HepG2 (cell line): ENCODE results near the gene COMMD10. TPM values are rescaled to one million over a fixed set of nuclear protein-coding genes. Genes with fewer than 3 reads are reported as not detected.

Source experiments
- EED ChIP-seq: sonication (generic); formaldehyde crosslinking; IDR thresholded peaks from 2 replicates; pipeline ENCODE4 v1.5.0; 2020; ENCODE audit warnings: mild to moderate bottlenecking, missing genetic modification reagents
- FOSL1 ChIP-seq: sonication (generic); formaldehyde crosslinking; IDR thresholded peaks from 2 replicates; pipeline ENCODE4 v1.9.0; 2021; ENCODE audit warnings: missing genetic modification reagents, borderline replicate concordance
- POLR2AphosphoS2 ChIP-seq: IDR thresholded peaks from 2 replicates; pipeline ENCODE4 v1.6.1; 2011; ENCODE audit warnings: low read depth, low read length, improper control_type of control experiment
- PREB ChIP-seq: sonication (generic); formaldehyde crosslinking; IDR thresholded peaks from 2 replicates; pipeline ENCODE4 v1.4.0; 2020; ENCODE audit warnings: missing genetic modification reagents
- ZBTB21 ChIP-seq: sonication (generic); formaldehyde crosslinking; IDR thresholded peaks from 2 replicates; pipeline ENCODE4 v1.4.0; 2020; ENCODE audit warnings: missing genetic modification reagents
- ZEB1 ChIP-seq: IDR thresholded peaks from 2 replicates; pipeline ENCODE4 v1.6.1; 2012; ENCODE audit warnings: mild to moderate bottlenecking, low read depth, inconsistent platforms; ENCODE audit not compliant: insufficient replicate concordance
- ZFY ChIP-seq: sonication (generic); formaldehyde crosslinking; IDR thresholded peaks from 2 replicates; pipeline ENCODE4 v1.4.0; 2020; ENCODE audit warnings: missing genetic modification reagents
- ZNF18 ChIP-seq: sonication (generic); formaldehyde crosslinking; IDR thresholded peaks from 2 replicates; pipeline ENCODE4 v1.8.0; 2022; ENCODE audit warnings: mild to moderate bottlenecking, missing genetic modification reagents; ENCODE audit not compliant: insufficient replicate concordance
- ZSCAN30 ChIP-seq: sonication (generic); formaldehyde crosslinking; IDR thresholded peaks from 2 replicates; pipeline ENCODE4 v1.5.0; 2020; ENCODE audit warnings: mild to moderate bottlenecking, missing genetic modification reagents
- polyA plus RNA-seq, 8 experiments: library from polyadenylated mRNA; depleted of rRNA in 3 of 8; stranded (reverse) in 7 of 8; unstranded in 1 of 8; fragments of >200 nt; fragmentation: Illumina TruSeq in 4 of 8; extraction: Trizol in 4 of 8; gene quantifications; 2 replicates each; pipeline versions ENCODE4 v1.2.1 to v1.2.3, GENCODE V29; 2011 to 2016; ENCODE audit warnings: low read depth in 4 of 8, missing spikeins in 1 of 8, mixed read lengths in 1 of 8; ENCODE audit not compliant: insufficient read depth in 1 of 8
- total RNA-seq, 5 experiments: library from RNA; depleted of rRNA; stranded (reverse); fragments of >200 nt; fragmentation: Illumina TruSeq; extraction: Trizol; gene quantifications; 2 replicates each; pipeline ENCODE4 v1.2.3, GENCODE V29; 2016; ENCODE audit warnings: low read depth in 1 of 5
- TF ChIP-seq, protein P1 (sequence below): sonication (generic); formaldehyde crosslinking; IDR thresholded peaks from 2 replicates; pipeline ENCODE4 v1.4.0; 2020; ENCODE audit warnings: missing genetic modification reagents, borderline replicate concordance
- TF ChIP-seq, protein P2 (sequence below): sonication (generic); formaldehyde crosslinking; IDR thresholded peaks from 2 replicates; pipeline ENCODE4 v1.5.1; 2020; ENCODE audit warnings: missing genetic modification reagents, mild to moderate bottlenecking, borderline replicate concordance
- TF ChIP-seq, protein P3 (sequence below): IDR thresholded peaks from 2 replicates; pipeline ENCODE4 v1.6.1; 2018; ENCODE audit warnings: missing genetic modification reagents, mild to moderate bottlenecking, missing compliant biosample characterization
- TF ChIP-seq, protein P4 (sequence below): sonication (generic); formaldehyde crosslinking; IDR thresholded peaks from 2 replicates; pipeline ENCODE4 v1.5.0; 2020; ENCODE audit warnings: mild to moderate bottlenecking, missing genetic modification reagents, borderline replicate concordance

COMMD10 gene
- total and polyA plus RNA-seq, 2 of the 13 experiments (the other 11 are each of a cell fraction or from before 2014, with no cell fraction given): 16.9 to 39.3 TPM

GRCh38 chr5:116084871-116085715, at the start of gene COMMD10 (continued):
- TF ChIP-seq, protein P1, sequence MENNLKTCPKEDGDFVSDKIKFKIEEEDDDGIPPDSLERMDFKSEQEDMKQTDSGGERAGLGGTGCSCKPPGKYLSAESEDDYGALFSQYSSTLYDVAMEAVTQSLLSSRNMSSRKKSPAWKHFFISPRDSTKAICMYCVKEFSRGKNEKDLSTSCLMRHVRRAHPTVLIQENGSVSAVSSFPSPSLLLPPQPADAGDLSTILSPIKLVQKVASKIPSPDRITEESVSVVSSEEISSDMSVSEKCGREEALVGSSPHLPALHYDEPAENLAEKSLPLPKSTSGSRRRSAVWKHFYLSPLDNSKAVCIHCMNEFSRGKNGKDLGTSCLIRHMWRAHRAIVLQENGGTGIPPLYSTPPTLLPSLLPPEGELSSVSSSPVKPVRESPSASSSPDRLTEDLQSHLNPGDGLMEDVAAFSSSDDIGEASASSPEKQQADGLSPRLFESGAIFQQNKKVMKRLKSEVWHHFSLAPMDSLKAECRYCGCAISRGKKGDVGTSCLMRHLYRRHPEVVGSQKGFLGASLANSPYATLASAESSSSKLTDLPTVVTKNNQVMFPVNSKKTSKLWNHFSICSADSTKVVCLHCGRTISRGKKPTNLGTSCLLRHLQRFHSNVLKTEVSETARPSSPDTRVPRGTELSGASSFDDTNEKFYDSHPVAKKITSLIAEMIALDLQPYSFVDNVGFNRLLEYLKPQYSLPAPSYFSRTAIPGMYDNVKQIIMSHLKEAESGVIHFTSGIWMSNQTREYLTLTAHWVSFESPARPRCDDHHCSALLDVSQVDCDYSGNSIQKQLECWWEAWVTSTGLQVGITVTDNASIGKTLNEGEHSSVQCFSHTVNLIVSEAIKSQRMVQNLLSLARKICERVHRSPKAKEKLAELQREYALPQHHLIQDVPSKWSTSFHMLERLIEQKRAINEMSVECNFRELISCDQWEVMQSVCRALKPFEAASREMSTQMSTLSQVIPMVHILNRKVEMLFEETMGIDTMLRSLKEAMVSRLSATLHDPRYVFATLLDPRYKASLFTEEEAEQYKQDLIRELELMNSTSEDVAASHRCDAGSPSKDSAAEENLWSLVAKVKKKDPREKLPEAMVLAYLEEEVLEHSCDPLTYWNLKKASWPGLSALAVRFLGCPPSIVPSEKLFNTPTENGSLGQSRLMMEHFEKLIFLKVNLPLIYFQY: no peak; the same call in 1 of the 2 replicates
- TF ChIP-seq EED (0 out of 2 replicates have a peak, but pooled peaks have one; percentile 75), POLR2AphosphoS2 (no peak), ZNF18 (CRISPR knock-in tag) (peak; percentile 75), PREB (CRISPR knock-in tag) (no peak), FOSL1 (CRISPR knock-in tag) (no peak), ZEB1 (no peak), ZFY (CRISPR knock-in tag) (peak; percentile 89), ZSCAN30 (CRISPR knock-in tag) (no peak), ZBTB21 (CRISPR knock-in tag) (peak; percentile 46; the same call in 1 of the 2 replicates)
- TF ChIP-seq, protein P2, sequence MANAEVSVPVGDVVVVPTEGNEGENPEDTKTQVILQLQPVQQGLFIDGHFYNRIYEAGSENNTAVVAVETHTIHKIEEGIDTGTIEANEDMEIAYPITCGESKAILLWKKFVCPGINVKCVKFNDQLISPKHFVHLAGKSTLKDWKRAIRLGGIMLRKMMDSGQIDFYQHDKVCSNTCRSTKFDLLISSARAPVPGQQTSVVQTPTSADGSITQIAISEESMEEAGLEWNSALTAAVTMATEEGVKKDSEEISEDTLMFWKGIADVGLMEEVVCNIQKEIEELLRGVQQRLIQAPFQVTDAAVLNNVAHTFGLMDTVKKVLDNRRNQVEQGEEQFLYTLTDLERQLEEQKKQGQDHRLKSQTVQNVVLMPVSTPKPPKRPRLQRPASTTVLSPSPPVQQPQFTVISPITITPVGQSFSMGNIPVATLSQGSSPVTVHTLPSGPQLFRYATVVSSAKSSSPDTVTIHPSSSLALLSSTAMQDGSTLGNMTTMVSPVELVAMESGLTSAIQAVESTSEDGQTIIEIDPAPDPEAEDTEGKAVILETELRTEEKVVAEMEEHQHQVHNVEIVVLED (CRISPR knock-in tag): peak; percentile 82
- TF ChIP-seq, protein P3, sequence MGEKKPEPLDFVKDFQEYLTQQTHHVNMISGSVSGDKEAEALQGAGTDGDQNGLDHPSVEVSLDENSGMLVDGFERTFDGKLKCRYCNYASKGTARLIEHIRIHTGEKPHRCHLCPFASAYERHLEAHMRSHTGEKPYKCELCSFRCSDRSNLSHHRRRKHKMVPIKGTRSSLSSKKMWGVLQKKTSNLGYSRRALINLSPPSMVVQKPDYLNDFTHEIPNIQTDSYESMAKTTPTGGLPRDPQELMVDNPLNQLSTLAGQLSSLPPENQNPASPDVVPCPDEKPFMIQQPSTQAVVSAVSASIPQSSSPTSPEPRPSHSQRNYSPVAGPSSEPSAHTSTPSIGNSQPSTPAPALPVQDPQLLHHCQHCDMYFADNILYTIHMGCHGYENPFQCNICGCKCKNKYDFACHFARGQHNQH (CRISPR knock-in tag): peak; percentile 66; the same call in 1 of the 2 replicates
- TF ChIP-seq, protein P4, sequence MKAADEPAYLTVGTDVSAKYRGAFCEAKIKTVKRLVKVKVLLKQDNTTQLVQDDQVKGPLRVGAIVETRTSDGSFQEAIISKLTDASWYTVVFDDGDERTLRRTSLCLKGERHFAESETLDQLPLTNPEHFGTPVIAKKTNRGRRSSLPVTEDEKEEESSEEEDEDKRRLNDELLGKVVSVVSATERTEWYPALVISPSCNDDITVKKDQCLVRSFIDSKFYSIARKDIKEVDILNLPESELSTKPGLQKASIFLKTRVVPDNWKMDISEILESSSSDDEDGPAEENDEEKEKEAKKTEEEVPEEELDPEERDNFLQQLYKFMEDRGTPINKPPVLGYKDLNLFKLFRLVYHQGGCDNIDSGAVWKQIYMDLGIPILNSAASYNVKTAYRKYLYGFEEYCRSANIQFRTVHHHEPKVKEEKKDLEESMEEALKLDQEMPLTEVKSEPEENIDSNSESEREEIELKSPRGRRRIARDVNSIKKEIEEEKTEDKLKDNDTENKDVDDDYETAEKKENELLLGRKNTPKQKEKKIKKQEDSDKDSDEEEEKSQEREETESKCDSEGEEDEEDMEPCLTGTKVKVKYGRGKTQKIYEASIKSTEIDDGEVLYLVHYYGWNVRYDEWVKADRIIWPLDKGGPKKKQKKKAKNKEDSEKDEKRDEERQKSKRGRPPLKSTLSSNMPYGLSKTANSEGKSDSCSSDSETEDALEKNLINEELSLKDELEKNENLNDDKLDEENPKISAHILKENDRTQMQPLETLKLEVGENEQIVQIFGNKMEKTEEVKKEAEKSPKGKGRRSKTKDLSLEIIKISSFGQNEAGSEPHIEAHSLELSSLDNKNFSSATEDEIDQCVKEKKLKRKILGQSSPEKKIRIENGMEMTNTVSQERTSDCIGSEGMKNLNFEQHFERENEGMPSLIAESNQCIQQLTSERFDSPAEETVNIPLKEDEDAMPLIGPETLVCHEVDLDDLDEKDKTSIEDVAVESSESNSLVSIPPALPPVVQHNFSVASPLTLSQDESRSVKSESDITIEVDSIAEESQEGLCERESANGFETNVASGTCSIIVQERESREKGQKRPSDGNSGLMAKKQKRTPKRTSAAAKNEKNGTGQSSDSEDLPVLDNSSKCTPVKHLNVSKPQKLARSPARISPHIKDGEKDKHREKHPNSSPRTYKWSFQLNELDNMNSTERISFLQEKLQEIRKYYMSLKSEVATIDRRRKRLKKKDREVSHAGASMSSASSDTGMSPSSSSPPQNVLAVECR: peak; percentile 92; the same call in 1 of the 2 replicates
